ENCODE measurements around the gene ATP6V1E1.
"Not testable (repeated sequence)": the region's sequence is repeated elsewhere in the genome, so short reads cannot be mapped to it uniquely, and the experiment has no call there.

GRCh38 chr22:17636850-17637249 lies 8.3 kb upstream of the ATP6V1E1 start:
- TF ChIP-seq CTCF (conservative IDR thresholded peaks at IDR 0.05; ENCODE audit: low read length); EZH2phosphoT487 (IDR thresholded peaks at IDR 0.05; ENCODE audit: borderline replicate concordance): not testable (repeated sequence)

Data from Loucy (cell line).